Tibial nerve (tissue), 4 donors: ENCODE results near the gene LTBP2. TPM values are rescaled to one million over a fixed set of nuclear protein-coding genes. Genes with fewer than 3 reads are reported as not detected.

Source experiments
- DNase-seq, 2 donors: peaks; one replicate each; pipeline ENCODE4 v3.0.0-alpha.2; 2019; ENCODE audit warnings: low spot score in 2 of 2
- H3K27ac ChIP-seq, 4 donors: fragments of 200-600 bp; sonication (generic) in 3 of 4; one replicate each; pipeline ENCODE4 v1.5.1; 2017 to 2019; ENCODE audit warnings: mild to moderate bottlenecking in 1 of 4
- H3K27me3 ChIP-seq, 2 donors: fragments of 200-600 bp; sonication (generic) in 1 of 2; one replicate each; pipeline versions ENCODE4 v1.5.1 to v1.6.0; 2017 to 2019
- H3K36me3 ChIP-seq, 3 donors: fragments of 200-600 bp; sonication (generic); one replicate each; pipeline ENCODE4 v1.5.1; 2018 to 2019
- H3K4me1 ChIP-seq, 4 donors: fragments of 200-600 bp; sonication (generic) in 3 of 4; one replicate each; pipeline ENCODE4 v1.5.1; 2017 to 2019
- H3K4me3 ChIP-seq, 4 donors: fragments of 200-600 bp; sonication (generic) in 3 of 4; one replicate each; pipeline ENCODE4 v1.5.1; 2017 to 2019; ENCODE audit warnings: mild to moderate bottlenecking in 1 of 4, moderate library complexity in 1 of 4
- H3K9me3 ChIP-seq, 4 donors: fragments of 200-600 bp; sonication (generic) in 3 of 4; one replicate each; pipeline ENCODE4 v1.5.1; 2017 to 2019
- EP300 ChIP-seq, 2 donors: sonication (generic); formaldehyde crosslinking; IDR thresholded peaks; one replicate each; pipeline ENCODE4 v1.6.1; 2017; ENCODE audit warnings: antibody characterized with exemption in 2 of 2, mild to moderate bottlenecking in 1 of 2
- POLR2A ChIP-seq, 2 donors: fragments of 450-650 bp; IDR thresholded peaks; one replicate each; pipeline ENCODE4 v1.6.1; 2017; ENCODE audit warnings: antibody characterized with exemption in 2 of 2, mild to moderate bottlenecking in 2 of 2, moderate library complexity in 2 of 2
- WGBS, 2 donors: methylation state at CpG; one replicate each; pipeline ENCODE4 v1.1.5; 2018; 5-methylcytosine and 5-hydroxymethylcytosine counted together
- total RNA-seq, 4 donors: library from RNA; depleted of rRNA; stranded (reverse); fragments of >200 nt; gene quantifications; one replicate each; pipeline ENCODE4 v1.1.0, GENCODE V29; 2016
- TF ChIP-seq, protein P1 (sequence below), 5 experiments: fragments of 200-600 bp in 3 of 5; fragments of 450-650 bp in 2 of 5; sonication (generic) in 3 of 5; IDR thresholded peaks; one replicate each; pipeline ENCODE4 v1.5.1; 2016 to 2019; ENCODE audit warnings: antibody characterized with exemption in 5 of 5, mild to moderate bottlenecking in 3 of 5, moderate library complexity in 2 of 5

LTBP2 gene
- total RNA-seq, 4 donors from 2014 or later: 67.1 to 276 (median 134) TPM

DNA sequence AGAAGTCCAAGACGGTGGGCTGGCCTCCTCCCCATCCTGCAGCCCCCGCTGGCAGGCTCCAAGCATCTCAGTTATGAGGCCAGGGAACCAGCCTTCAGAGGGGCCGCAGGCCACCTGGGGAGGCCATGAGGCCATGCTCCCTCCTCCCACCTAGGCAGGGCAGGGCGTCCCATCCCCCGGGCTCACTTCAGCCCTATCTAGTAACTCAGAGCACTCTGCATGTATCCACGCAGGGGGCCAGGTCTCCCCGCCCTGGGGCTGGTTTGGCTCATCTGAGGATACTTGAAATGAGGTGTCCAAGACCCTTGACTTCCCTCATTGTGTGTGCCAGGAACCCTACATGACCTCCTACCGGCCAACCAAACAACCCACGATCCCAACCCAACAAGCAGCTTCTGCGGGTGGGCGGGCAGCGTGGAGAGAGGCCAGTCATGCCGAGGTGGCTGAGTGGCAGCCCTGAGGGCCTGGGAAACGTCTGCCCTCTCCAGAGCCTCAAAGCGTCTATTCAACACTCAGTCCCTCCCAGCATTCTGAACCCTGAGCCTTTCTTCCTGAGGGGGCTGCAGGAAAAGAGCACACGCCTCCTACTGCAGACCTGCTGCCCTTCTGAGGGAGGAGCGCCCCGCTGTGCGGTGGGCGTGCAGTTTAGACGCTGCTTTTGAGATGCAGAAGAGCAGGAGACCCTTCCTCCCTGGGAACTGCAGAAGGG, 101.7 kb downstream of the LTBP2 start:
- H3K4me3 ChIP-seq: no peak overlapping the region
- H3K36me3 ChIP-seq: peaks cover 0 to 27% (median 0%) of the 10 kb centered on the region in 3 donors
- WGBS, 2 donors: 42 to 46% methylated on average over 12 to 19 of the region's 21 CpGs
- no peaks in the 10 kb centered on the region for H3K27me3 ChIP-seq
- TF ChIP-seq, protein P1, sequence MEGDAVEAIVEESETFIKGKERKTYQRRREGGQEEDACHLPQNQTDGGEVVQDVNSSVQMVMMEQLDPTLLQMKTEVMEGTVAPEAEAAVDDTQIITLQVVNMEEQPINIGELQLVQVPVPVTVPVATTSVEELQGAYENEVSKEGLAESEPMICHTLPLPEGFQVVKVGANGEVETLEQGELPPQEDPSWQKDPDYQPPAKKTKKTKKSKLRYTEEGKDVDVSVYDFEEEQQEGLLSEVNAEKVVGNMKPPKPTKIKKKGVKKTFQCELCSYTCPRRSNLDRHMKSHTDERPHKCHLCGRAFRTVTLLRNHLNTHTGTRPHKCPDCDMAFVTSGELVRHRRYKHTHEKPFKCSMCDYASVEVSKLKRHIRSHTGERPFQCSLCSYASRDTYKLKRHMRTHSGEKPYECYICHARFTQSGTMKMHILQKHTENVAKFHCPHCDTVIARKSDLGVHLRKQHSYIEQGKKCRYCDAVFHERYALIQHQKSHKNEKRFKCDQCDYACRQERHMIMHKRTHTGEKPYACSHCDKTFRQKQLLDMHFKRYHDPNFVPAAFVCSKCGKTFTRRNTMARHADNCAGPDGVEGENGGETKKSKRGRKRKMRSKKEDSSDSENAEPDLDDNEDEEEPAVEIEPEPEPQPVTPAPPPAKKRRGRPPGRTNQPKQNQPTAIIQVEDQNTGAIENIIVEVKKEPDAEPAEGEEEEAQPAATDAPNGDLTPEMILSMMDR (IDR thresholded peaks at IDR 0.05): no peak
- peak in 1 of 2 donors; percentile 32 for TF ChIP-seq EP300 (IDR thresholded peaks at IDR 0.05)
- no peak for DNase-seq
- peak overlapping the region; percentile 15 to 76 (median 56) for H3K27ac ChIP-seq
- no peaks in the 10 kb centered on the region for H3K9me3 ChIP-seq
- peaks cover 0 to 55% (median 11%) of the 10 kb centered on the region in 4 donors for H3K4me1 ChIP-seq

DNA sequence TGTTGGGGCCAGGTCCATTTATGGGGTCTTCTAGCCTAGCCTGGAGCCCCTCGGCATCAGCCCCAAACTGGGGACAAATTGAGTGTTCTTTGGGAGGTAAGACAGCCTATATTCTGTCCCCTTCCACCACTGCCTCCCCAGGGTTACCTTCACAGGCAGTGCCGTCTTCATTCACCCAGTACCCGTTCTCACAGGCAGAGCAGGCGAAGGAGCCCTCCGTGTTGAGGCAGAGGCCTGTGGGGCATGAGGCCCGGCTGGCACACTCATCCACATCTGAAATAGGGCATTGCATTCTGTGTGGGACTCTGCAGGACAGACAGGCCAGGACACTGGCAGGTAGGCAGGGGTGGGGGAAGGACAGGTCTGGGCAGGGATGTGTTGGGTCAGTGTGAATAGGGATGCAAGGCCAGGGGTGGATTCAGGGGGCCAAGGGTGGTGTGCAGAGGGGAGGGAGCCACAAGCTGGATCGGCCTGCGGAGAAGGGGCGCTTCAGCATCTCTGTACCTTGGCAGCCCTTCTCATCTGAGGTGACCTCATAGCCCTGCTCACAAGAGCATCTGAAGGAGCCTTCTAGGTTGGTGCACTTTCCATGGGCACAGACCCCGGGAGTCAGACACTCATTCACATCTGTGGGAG, 102.3 kb downstream of the LTBP2 start:
- Histone ChIP-seq H3K27me3 (no peaks in the 10 kb centered on the region), H3K36me3 (peaks cover 0 to 33% (median 0%) of the 10 kb centered on the region in 3 donors), H3K4me3 (no peak overlapping the region), H3K4me1 (peaks cover 0 to 49% (median 11%) of the 10 kb centered on the region in 4 donors), H3K27ac (peak overlapping the region; percentile 15 to 76 (median 50)), H3K9me3 (no peaks in the 10 kb centered on the region)
- no peak for TF ChIP-seq POLR2A (IDR thresholded peaks at IDR 0.05)
- no peak for TF ChIP-seq EP300 (IDR thresholded peaks at IDR 0.05)
- TF ChIP-seq, protein P1 (IDR thresholded peaks at IDR 0.05): no peak
- WGBS, 2 donors: 84 to 85% methylated on average over 9 to 10 of the region's 10 CpGs
- DNase-seq: no peak

DNA sequence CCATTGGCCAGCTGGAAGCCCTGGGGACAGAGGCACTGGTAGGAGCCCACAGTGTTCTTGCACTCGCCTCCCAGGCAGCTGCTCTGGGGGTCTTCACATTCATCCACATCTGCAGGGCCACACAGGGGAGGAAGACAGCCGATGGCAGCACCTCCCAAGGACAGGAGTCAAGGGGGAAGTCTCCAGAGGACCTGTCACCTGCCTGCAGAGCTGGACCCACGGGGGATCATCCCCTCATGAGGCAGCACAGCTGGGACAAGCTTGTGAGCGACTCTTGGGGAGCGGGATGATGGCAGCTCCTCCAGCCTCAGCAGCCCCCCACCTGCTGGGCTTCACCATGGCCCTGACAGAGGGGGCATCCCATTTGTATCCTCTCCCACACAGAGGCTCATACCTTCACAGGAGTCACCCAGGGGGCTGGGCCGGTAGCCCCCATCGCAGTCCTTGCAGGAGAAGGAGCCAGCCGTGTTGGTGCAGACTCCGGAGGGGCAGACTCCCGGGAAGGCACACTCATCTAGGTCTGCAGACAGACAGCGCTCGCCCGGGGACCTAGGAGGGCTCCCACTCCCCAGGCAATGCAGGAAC, 103.1 kb downstream of the LTBP2 start:
- no peak for DNase-seq
- TF ChIP-seq, protein P1 (IDR thresholded peaks at IDR 0.05): no peak
- no peak for TF ChIP-seq EP300 (IDR thresholded peaks at IDR 0.05)
- no peak for TF ChIP-seq POLR2A (IDR thresholded peaks at IDR 0.05)
- Histone ChIP-seq H3K36me3 (peaks cover 0 to 41% (median 0%) of the 10 kb centered on the region in 3 donors), H3K27ac (peak overlapping the region in 2 of 4 donors; percentile 75 to 76), H3K27me3 (no peaks in the 10 kb centered on the region), H3K9me3 (no peaks in the 10 kb centered on the region), H3K4me3 (no peak overlapping the region), H3K4me1 (peaks cover 0 to 46% (median 11%) of the 10 kb centered on the region in 4 donors)
- WGBS, 2 donors: 83 to 85% methylated on average over 7 to 10 of the region's 13 CpGs

GRCh38 chr14:74508292-74508731, 103.7 kb downstream of the LTBP2 start:
- H3K36me3 ChIP-seq: peaks cover 0 to 47% (median 0%) of the 10 kb centered on the region in 3 donors
- no peak for DNase-seq
- H3K4me3 ChIP-seq: no peak overlapping the region
- peaks cover 0 to 42% (median 11%) of the 10 kb centered on the region in 4 donors for H3K4me1 ChIP-seq
- TF ChIP-seq, protein P1 (IDR thresholded peaks at IDR 0.05): no peak
- TF ChIP-seq EP300 (IDR thresholded peaks at IDR 0.05) (no peak), POLR2A (IDR thresholded peaks at IDR 0.05) (no peak)
- no peaks in the 10 kb centered on the region for H3K9me3 ChIP-seq
- peak overlapping the region in 2 of 4 donors; percentile 63 to 75 for H3K27ac ChIP-seq
- WGBS, 2 donors: 69% methylated on average over 7 to 12 of the region's 15 CpGs
- no peaks in the 10 kb centered on the region for H3K27me3 ChIP-seq
